Nephron (organoid): ENCODE data around the gene UNCX.

Experiments
- H3K27ac Mint-ChIP-seq, 3 experiments: 2 replicates each; pipeline ENCODE4 v1.8.0; 2020; ENCODE audit warnings: mixed read lengths in 3 of 3, mild to moderate bottlenecking in 2 of 3, moderate library complexity in 1 of 3
- H3K27me3 Mint-ChIP-seq: 2 replicates; pipeline ENCODE4 v1.8.0; 2021; ENCODE audit warnings: low read depth, mild to moderate bottlenecking, moderate library complexity, mixed read lengths
- H3K36me3 Mint-ChIP-seq: 2 replicates; pipeline ENCODE4 v1.8.0; 2020; ENCODE audit warnings: low read depth, mixed read lengths
- H3K4me1 Mint-ChIP-seq: 2 replicates; pipeline ENCODE4 v1.8.0; 2020; ENCODE audit warnings: mixed read lengths
- H3K4me3 Mint-ChIP-seq, 3 experiments: 2 replicates each; pipeline ENCODE4 v1.8.0; 2020; ENCODE audit warnings: mild to moderate bottlenecking in 3 of 3, mixed read lengths in 3 of 3, moderate library complexity in 2 of 3
- H3K9me3 Mint-ChIP-seq: 2 replicates; pipeline ENCODE4 v1.8.0; 2020; ENCODE audit warnings: mixed read lengths
- TF ChIP-seq, protein P1 (sequence below), 3 experiments: fragments of 200-600 bp; sonication (generic); IDR thresholded peaks; one replicate each; pipeline ENCODE4 v1.5.0; 2021; ENCODE audit warnings: antibody characterized with exemption in 3 of 3; ENCODE audit not compliant: unreplicated experiment in 3 of 3

The UNCX gene

DNA sequence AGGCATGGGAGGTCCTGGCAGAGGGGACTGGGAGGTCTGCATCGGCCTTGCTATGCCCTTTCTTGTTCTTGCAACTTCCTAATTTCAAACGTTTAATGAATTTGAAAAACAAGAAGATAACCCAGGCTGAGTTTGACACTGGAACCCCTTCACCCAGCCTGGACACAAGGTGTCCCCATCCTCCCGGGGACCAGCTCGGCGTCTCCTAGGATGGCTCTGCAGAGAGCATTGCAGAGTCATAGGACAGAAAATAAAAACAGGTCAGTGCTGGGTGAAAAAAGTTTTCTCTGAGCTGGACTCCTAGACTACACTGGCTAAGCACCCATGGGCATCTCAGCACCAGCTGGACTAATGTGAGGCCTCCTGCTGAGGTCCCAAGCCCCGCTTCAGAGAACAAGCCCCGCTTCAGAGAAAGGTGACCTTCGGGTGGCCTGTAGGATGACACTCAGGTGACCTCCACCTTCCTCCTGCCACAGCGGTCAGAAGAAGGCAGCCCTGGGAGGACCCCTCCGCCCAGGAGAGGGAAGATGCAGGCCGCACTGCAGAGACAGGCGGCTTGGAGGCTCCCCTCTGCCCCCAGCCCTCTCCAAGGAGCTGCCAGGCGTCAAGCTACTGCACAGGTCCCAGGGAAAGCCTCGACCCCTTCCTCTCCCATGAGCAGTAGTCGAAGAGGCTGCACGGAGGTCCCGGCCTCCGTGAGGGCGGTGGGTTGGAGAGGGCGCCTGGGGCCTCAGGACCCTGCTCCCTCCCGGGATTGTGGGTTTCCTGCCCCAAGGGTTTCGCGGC lies 9.3 kb upstream of the UNCX start:
- TF ChIP-seq, protein P1, sequence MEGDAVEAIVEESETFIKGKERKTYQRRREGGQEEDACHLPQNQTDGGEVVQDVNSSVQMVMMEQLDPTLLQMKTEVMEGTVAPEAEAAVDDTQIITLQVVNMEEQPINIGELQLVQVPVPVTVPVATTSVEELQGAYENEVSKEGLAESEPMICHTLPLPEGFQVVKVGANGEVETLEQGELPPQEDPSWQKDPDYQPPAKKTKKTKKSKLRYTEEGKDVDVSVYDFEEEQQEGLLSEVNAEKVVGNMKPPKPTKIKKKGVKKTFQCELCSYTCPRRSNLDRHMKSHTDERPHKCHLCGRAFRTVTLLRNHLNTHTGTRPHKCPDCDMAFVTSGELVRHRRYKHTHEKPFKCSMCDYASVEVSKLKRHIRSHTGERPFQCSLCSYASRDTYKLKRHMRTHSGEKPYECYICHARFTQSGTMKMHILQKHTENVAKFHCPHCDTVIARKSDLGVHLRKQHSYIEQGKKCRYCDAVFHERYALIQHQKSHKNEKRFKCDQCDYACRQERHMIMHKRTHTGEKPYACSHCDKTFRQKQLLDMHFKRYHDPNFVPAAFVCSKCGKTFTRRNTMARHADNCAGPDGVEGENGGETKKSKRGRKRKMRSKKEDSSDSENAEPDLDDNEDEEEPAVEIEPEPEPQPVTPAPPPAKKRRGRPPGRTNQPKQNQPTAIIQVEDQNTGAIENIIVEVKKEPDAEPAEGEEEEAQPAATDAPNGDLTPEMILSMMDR (IDR thresholded peaks at IDR 0.05; ENCODE audit: unreplicated experiment in 3 of 3), result no peak
- Mint-ChIP-seq H3K9me3 (no peaks in the 10 kb centered on the region), H3K27me3 (peaks cover 91% of the 10 kb centered on the region), H3K4me1 (peaks cover 18% of the 10 kb centered on the region), H3K27ac (no peak overlapping the region), H3K36me3 (no peaks in the 10 kb centered on the region), H3K4me3 (no peak overlapping the region)

DNA sequence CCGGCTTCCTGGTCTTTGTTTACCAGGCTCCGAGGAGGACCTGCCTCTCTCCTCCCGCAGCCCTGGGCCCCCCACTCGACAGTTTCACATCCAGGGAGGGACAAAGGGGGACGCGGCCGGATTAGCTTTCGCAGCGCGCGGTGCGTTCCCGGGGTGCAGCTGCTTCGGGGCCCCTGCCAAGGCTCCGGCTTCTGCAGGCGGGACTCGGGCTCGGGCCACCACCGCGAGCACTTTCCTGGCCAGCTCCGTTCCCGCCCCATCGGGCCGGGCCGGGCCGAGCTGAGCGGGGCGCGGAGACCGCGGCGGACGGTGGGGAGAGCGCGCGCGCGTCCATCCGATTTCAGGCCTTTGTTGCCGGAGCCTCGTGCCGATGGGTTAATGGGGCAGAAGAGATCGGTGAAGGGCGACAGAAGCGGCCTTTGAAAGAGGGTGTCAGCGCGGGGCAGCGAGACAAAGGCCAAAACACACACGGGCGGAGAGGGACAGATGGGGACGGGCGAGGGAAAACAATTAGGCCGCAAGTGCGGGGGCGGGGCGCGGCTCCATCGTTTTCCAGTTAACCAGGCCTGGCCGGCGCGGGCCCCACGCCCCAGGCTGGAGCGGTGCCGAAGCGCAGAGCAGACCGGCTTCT lies 8.5 kb upstream of the UNCX start:
- peak overlapping the region; percentile 33 to 72 (median 64) for H3K4me3 Mint-ChIP-seq
- peaks cover 99% of the 10 kb centered on the region for H3K27me3 Mint-ChIP-seq
- TF ChIP-seq, protein P1 (IDR thresholded peaks at IDR 0.05; ENCODE audit: unreplicated experiment in 3 of 3), result no peak
- H3K4me1 Mint-ChIP-seq, result peaks cover 18% of the 10 kb centered on the region
- H3K27ac Mint-ChIP-seq, result no peak overlapping the region
- no peaks in the 10 kb centered on the region for H3K36me3 Mint-ChIP-seq
- H3K9me3 Mint-ChIP-seq, result no peaks in the 10 kb centered on the region

DNA sequence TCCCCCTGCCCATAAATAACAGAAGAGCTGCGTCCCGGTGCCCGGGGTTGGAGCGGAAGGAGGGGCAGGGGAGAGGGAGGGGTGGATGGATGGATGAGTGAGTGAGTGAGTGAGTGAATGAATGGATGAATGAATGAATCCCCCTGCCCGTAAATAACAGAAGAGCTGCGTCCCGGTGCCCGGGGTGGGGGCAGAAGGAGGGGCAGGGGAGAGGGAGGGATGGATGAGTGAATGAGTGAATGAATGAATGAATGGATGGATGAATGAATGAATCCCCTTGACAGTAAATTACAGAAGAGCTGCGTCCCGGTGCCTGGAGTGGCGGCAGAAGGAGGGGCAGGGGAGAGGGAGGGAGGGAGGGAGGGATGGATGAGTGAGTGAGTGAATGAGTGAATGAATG lies 7.6 kb upstream of the UNCX start:
- H3K9me3 Mint-ChIP-seq, result no peaks in the 10 kb centered on the region
- H3K27ac Mint-ChIP-seq, result no peak overlapping the region
- TF ChIP-seq, protein P1 (IDR thresholded peaks at IDR 0.05; ENCODE audit: unreplicated experiment in 3 of 3), result no peak
- peaks cover 13% of the 10 kb centered on the region for H3K4me1 Mint-ChIP-seq
- no peaks in the 10 kb centered on the region for H3K36me3 Mint-ChIP-seq
- no peak overlapping the region for H3K4me3 Mint-ChIP-seq
- H3K27me3 Mint-ChIP-seq, result peaks cover 97% of the 10 kb centered on the region

DNA sequence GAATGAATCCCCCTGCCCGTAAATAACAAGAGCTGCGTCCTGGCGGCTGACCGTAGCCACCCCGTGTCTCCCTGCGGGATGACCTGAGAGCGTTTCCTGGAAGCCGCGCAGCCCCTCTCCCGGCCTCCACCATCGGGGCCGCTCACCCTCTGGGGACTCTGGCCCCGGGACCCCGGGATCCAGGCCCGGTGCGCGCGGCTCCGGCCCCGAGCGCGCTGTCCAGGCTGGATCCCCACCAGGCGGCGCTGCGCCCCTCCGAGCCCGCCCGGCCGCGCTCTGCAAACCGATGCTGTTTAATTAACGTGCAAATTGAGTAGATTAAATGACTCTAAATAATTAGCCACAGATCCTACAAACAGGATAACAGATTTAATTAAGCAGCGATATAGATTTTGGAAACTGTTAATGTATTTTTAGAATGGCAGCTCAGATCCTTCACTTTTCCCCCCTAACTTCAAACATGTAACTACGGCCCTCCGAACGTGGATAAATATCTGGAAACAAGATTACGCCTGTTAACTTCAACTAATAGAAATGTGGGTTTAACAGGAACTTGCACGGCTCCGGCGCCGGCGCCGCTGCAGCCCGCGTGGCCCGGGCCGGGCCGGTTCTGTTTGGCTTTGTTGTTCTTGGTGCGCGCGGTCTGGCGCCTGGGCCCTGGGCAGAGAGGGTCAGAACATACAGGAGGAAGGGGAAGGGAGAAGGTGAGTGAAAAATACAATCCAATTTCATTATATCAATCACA lies 7.1 kb upstream of the UNCX start:
- Mint-ChIP-seq H3K27ac (peak overlapping the region in 1 of 3 experiments; percentile 71), H3K36me3 (no peaks in the 10 kb centered on the region), H3K4me3 (peak overlapping the region in 2 of 3 experiments; percentile 7 to 11), H3K4me1 (peaks cover 9% of the 10 kb centered on the region), H3K27me3 (peaks cover 97% of the 10 kb centered on the region), H3K9me3 (no peaks in the 10 kb centered on the region)
- TF ChIP-seq, protein P1 (IDR thresholded peaks at IDR 0.05; ENCODE audit: unreplicated experiment in 3 of 3), result peak; percentile 94 to 96 (median 96)

DNA sequence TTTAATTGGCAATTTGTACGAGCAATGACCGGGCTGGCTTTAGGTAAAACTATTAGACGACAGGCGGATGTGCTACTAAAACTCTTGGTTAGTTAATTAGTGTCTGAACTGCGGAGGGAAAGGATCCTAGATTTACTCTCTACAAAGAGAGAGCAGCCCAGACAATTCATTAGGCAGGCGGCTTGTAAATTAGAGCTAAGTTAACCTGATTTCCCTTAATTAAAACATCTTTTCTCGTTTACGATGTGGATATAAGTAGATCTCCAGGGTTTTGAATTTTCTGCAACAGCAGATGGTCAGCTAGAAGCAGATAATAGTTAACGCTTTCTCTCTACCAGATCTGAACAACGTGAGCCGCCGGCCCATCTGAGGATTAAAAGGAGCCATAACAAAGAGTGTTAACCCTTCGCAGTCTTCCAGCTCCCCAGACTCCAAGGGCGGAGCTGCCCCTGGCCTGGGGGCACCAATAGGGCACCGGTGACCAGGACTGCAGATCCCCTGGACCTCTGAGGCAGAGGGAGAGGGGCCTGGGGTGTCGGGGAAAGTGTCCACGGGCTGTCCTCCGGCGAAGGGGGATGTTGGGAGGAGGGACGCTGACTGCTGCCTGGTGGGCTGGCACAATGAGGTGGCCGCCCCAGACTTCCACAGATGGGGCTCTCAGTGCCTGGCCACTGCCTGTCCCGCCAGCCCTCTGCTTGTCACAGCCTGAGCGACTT lies 6.3 kb upstream of the UNCX start:
- H3K36me3 Mint-ChIP-seq, result no peaks in the 10 kb centered on the region
- H3K4me3 Mint-ChIP-seq, result peak overlapping the region in 2 of 3 experiments; percentile 7 to 11
- TF ChIP-seq, protein P1 (IDR thresholded peaks at IDR 0.05; ENCODE audit: unreplicated experiment in 3 of 3), result no peak
- peaks cover 97% of the 10 kb centered on the region for H3K27me3 Mint-ChIP-seq
- H3K9me3 Mint-ChIP-seq, result no peaks in the 10 kb centered on the region
- peak overlapping the region in 1 of 3 experiments; percentile 71 for H3K27ac Mint-ChIP-seq
- peaks cover 9% of the 10 kb centered on the region for H3K4me1 Mint-ChIP-seq
